Right renal pelvis (tissue), 4 donors: ENCODE data around the gene FAM114A2. TPM values are rescaled to one million over a fixed set of nuclear protein-coding genes. Genes with fewer than 3 reads are reported as not detected.
"Not testable (repeated sequence)": the region's sequence is repeated elsewhere in the genome, so short reads cannot be mapped to it uniquely, and the experiment has no call there.

Experiments
- DNase-seq, 4 donors: peaks; one replicate each; pipeline ENCODE4 v3.0.0-alpha.2; 2013; ENCODE audit warnings: low read depth in 4 of 4, low spot score in 3 of 4, missing footprints in 1 of 4
- polyA plus RNA-seq, 4 donors: library from polyadenylated mRNA; unstranded; fragments of 120-200 nt; gene quantifications; one replicate each; pipeline ENCODE4 v1.2.1, GENCODE V29; 2013; ENCODE audit not compliant: insufficient read length in 4 of 4

The FAM114A2 gene
- polyA plus RNA-seq, 4 donors: 30.6 to 34.8 (median 32.4) TPM

DNA sequence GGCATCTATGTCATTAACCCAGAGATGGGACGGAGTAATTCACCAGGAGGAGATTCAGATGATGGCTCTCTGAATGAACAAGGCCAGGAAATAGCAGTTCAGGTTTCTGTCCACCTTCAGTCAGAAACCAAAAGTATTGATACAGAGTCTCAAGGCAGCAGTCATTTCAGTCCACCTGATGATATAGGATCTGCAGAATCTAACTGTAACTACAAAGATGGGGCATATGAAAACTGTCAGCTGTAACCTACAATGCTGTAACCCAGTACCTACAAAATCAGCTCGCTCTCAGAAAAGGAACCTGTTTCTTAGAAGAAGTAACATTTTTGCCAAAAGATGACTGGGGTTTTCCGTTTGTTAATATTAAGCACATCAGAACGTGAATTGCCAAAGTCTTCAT lies 14.8 kb upstream of the FAM114A2 start:
- DNase-seq: no peak

DNA sequence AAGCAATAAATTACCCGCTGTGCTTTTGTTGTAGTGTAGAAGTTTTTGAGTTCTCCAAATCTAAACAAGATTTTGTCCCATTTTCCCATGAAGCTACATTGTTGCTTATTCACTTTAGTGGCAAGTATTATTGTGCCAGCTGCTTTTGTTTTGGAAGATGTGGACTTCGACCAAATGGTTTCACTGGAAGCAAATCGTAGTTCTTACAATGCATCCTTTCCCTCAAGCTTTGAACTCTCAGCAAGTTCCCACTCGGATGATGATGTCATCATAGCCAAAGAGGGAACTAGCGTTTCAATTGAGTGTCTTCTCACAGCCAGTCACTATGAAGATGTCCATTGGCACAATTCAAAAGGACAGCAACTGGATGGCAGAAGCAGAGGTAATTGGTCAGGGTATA lies 10.9 kb upstream of the FAM114A2 start:
- no peak for DNase-seq

DNA sequence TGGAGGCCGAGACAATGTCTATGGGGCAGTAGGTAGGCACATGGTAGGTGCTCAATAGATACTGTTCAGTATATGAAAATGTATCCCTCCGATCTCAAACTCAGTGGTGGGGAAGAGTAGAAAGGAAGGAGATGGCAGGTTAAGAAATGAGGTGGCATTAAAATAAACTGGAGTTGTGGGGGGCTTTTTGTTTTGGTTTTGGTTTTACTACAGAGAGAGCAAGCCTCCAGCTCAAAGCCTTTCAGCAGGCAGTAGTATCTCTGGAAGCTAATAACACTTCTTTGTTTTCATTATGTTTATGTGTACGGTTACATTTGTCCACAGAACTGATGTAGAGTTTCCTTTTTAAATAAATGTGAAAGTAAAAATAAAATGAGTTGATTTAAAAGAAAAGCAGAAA lies 8.6 kb upstream of the FAM114A2 start:
- no peak for DNase-seq

- no peak for DNase-seq
Measured at GRCh38 chr5:154046486-154046885, 7.8 kb upstream of the FAM114A2 start.

- DNase-seq: no peak
Measured at GRCh38 chr5:154044581-154044980, 5.9 kb upstream of the FAM114A2 start.

GRCh38 chr5:154044099-154044498 lies 5.4 kb upstream of the FAM114A2 start:
- DNase-seq: no peak

DNA sequence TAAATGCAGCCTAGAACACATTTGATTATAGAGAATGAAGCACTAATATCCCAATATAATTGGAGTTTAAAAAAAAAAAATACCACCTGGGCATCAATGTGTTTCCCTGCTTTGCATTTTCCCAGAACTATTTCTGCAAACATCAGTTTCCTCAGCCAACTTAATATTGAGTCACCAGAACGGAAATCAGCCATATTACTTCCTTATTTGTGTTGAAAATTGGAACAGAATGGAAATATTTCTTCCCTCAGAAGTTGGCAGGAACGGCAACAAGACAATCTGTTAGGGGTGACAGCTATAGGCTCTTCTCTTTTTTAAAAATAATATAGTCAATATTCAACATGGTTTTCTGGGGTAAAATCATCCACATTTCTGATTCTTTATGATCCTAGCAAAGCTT lies 4.1 kb upstream of the FAM114A2 start:
- DNase-seq: no peak

DNA sequence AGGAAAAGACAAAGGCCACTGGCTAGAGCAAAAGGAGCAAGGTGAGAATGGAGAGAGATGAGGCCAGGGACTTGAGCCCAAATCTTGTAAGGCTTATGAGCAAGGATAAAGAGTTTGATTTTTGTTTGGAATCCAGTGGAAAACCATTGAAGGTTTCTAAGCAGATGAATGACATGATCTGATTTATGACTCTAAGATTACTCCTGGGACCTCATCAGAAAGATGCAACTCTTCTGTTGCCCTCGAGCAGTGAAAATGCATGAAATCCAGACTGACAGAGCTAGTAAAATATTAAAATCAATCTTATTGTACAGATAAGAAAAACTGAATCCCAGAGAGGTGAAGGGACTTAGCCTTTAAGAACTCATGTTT lies 734 bp upstream of the FAM114A2 start:
- no peak for DNase-seq

DNA sequence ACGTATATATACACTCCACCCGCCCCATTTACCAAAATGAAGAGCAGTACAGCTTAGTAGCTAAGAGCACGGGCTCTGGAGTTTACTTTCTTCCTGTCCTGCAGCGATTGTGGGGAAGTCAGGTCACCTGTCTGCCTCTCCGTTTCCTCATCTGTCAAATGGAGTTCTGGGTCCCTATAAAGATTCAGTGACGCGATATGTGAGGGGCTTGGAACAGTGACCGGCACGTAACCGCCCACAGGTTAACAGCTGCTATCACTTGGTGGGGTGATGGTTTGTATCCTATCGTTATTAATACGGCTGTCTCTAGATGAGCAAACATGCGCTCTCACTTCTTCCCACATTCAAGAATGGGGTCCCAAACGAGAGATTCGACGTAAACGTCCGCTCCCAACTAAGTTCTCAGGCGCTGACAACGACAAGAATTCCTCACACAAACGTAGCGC lies 426 bp downstream of the FAM114A2 start:
- DNase-seq: peak in 3 of 4 donors; percentile 8 to 33 (median 20)

- DNase-seq: no peak
Measured at GRCh38 chr5:154034944-154035343, 3.8 kb downstream of the FAM114A2 start.

DNA sequence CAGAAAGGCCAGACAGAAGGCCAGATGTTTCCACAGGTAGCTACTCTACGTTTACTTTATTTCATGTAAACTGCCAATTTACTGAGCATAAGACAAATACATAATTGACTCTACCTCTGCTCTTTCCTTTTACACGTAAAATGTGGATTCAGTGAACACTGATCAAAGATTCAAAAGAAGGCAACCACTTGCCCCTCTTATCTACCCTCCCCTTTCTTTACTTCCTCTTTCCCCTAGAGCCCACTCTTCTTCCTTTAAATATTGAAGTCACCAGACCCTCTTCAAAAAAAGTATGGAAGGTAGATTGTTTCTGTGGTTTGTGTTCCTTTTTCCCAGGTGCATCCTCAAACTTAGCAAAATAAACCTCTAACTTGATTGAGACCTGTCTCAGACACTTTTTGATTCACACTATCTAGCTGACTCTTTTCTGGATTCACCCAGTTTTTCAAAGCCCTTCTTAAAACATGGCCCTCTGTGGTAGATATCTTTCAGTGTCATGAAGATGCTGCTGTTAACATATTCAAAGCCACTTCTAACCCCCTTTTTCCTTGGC lies 6.7 kb downstream of the FAM114A2 start:
- DNase-seq: no peak

DNA sequence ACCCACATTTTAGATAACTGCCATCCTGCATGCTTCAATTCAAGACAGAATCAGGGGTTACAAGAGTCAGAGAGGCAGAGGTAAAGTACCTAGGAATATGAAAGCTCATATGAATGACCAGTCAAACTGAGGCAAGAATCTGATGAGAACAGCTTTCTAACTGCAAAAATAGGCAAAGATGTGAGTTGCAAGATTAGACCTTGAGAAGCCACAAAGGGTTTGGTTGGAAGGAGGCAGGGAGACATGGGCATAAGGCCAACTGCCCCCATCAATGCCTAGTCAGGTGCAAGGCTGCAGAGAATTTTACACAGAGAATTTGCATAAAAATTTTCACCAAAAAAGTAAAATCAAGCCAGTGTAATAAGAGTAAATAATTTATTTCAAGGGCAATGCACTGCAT lies 12.8 kb downstream of the FAM114A2 start:
- DNase-seq: no peak

- DNase-seq: not testable (repeated sequence)
Measured at GRCh38 chr5:154018919-154019318, 19.8 kb downstream of the FAM114A2 start.

GRCh38 chr5:154015071-154015693 lies 23.5 kb downstream of the FAM114A2 start:
- DNase-seq: no peak

GRCh38 chr5:154010660-154011059 lies 28.1 kb downstream of the FAM114A2 start:
- DNase-seq: no peak

GRCh38 chr5:154005648-154006047 lies 33.1 kb downstream of the FAM114A2 start:
- no peak for DNase-seq

- no peak for DNase-seq
Measured at GRCh38 chr5:154002511-154003020, 36.1 kb downstream of the FAM114A2 start.

DNA sequence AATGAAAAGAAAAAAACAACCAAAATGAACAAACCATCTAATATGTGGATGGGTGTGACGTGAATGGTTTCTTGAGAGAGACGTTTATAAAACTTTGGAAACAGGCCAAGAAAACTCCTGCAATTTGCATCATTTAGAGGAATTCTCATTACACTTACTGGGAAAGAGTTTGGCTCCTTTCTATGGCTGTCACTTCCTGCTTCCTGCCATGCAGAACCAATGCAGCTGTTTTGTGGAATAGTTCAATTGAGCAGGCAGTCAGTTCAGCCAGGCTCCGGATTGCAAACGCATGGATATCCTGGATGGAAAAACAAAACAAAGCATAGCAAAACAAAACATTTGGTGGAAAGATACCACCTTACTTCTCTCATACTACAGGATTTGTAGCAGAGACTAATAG lies 36.6 kb downstream of the FAM114A2 start:
- peak; percentile 3 to 23 (median 10) for DNase-seq

- no peak for DNase-seq
Measured at GRCh38 chr5:154000703-154001102, 38.0 kb downstream of the FAM114A2 start.

GRCh38 chr5:153999995-154000394 lies 38.7 kb downstream of the FAM114A2 start:
- DNase-seq: no peak

DNA sequence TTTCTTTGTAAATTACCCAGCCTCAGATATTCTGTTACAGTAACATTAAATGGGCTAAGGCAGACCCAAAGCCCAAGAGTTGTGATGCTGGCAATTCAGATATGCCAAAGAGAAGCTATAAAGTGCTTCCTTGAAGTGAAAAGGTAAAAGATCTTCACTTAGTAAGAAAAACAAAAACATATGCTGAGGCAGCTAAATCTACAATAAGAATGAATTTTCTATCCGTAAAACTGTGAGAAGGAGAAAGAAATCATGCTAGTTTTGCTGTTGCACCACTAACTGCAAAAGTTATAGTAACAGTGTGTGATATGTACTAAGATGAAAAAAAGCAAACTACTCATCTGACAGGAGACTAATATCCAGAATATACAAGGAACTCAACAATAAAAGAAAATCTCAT lies 39.9 kb downstream of the FAM114A2 start:
- DNase-seq: no peak

DNA sequence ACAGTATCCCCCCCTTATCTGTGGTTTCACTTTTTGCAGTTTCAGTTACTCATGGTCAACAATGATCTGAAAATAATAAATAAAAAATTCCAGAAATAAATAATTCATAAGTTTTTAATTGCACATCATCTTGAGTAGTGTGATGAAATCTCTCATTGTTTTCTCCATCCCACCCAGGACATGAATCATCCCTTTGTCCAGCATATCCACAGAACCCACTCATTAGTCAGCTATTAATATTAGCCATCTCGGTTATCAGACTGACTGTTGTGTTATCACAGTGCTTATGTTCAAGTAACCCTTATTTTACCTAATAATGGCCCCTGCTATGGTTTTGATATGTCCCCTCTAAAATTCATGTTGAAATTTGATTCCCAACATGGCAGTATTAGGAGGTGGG lies 40.7 kb downstream of the FAM114A2 start:
- no peak for DNase-seq

DNA sequence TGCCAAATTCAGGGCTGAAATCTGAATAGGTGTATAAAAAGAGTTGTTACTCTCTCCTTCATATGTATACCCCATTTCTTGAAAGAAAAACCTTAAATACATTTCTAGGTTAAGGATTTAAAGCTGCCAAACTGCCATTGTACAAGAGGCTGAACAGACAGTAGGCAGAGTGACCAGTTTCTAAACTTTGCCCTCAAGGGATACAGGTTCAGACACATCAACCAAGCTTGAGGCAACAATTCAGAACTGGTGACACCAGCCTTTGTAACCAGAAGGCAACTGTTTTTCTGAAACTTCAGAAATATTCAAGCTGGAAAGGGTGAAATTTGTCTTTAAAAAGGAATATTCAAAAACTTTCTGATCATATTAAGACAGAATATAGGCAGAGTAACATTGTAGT lies 47.5 kb downstream of the FAM114A2 start:
- DNase-seq: no peak
